ENCODE results near the gene NELFE. TPM values are rescaled to one million over a fixed set of nuclear protein-coding genes. Genes with fewer than 3 reads are reported as not detected.

The NELFE gene
- total RNA-seq, 1 experiment from 2014 or later: 50.8 TPM

DNA sequence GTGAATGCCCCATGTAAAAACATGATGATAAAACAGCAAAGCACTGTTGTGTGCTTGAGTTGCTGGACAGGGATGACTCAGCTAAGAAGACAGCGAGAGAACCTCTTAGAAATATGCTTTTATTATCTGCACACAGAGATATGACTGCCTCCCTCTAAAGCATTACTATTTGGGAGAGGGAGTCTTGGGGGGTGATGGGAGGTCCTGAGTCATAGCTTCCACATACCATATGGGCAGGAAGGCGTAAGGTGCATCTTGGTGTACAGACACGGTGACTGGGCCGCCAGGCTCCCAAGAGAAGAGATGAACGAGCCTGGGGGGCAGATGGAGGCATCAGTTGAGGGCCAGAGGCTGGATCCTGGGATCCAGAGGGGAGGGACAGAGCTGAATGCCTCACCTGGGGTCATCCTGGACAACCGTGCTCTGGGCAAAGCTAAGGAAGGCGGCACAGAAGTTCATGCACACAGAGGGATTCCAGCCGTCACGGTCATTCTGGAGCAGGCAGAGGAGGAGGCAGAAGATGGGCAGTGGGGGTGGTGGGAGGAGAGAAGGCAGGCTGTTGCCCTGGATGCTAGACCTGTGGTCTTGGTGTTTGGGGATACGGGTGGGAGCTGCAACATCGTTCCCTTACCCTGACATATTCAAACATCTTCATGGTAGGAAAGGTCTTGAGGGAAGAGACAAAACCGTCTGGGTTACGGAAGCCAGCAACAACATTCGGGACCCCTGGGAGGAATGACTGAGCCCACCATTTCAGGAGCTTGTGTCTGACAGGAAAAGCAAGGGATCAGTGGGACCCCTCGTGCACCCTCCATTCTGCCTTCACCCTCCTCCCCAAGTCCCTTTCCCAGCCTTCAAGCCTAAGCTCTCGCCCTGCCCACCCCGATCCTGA lies 11.2 kb upstream of the NELFE start:
- 0 out of 2 replicates have a peak, but pooled peaks cover 4% of the 10 kb centered on the region for H3K36me3 ChIP-seq (ENCODE audit: low read depth)
- peaks cover 15% of the 10 kb centered on the region for H3K4me1 ChIP-seq (replicated peaks; ENCODE audit: insufficient read depth)
- H3K4me2 ChIP-seq: peak overlapping the region; percentile 92
- no peak overlapping the region for H2AFZ ChIP-seq
- no peaks in the 10 kb centered on the region for H3K27me3 ChIP-seq (ENCODE audit: insufficient read depth, low read depth)
- TF ChIP-seq, protein P1, sequence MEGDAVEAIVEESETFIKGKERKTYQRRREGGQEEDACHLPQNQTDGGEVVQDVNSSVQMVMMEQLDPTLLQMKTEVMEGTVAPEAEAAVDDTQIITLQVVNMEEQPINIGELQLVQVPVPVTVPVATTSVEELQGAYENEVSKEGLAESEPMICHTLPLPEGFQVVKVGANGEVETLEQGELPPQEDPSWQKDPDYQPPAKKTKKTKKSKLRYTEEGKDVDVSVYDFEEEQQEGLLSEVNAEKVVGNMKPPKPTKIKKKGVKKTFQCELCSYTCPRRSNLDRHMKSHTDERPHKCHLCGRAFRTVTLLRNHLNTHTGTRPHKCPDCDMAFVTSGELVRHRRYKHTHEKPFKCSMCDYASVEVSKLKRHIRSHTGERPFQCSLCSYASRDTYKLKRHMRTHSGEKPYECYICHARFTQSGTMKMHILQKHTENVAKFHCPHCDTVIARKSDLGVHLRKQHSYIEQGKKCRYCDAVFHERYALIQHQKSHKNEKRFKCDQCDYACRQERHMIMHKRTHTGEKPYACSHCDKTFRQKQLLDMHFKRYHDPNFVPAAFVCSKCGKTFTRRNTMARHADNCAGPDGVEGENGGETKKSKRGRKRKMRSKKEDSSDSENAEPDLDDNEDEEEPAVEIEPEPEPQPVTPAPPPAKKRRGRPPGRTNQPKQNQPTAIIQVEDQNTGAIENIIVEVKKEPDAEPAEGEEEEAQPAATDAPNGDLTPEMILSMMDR (conservative IDR thresholded peaks at IDR 0.05): no peak
- TF ChIP-seq EZH2 (IDR thresholded peaks at IDR 0.05; ENCODE audit: low read depth): no peak
- no TSS peak for BruUV-seq (replicated peaks)
- no peaks in the 10 kb centered on the region for H3K9me3 ChIP-seq (ENCODE audit: insufficient read depth, low read depth)
- ChIA-PET POLR2A (ENCODE audit: unreplicated experiment) (interaction anchor here (0.6 kb wide), 1 partner anchor 158 kb away, joined by 4 read pairs; the partner anchor contains the start of gene ATF6B), CTCF (interaction anchor here (0.6 to 0.7 kb wide), 2 partner anchors 27 to 1015 kb away, joined by 3 to 4 read pairs; no protein-coding TSS in a partner anchor)
- peaks cover 18% of the 10 kb centered on the region for H3F3A ChIP-seq (ENCODE audit: insufficient read depth, low read depth)
- H3K4me3 ChIP-seq: peak overlapping the region; percentile 88; the same call in 1 of the 2 replicates
- intact Hi-C loops (cut with micrococcal nuclease; ENCODE audit: unreplicated experiment): no loop called here
- no peaks in the 10 kb centered on the region for H3K9me2 ChIP-seq (ENCODE audit: insufficient read depth)
- no peak overlapping the region for H3K27ac ChIP-seq
- DNase-seq: no peak
- no peaks in the 10 kb centered on the region for H4K20me1 ChIP-seq (ENCODE audit: insufficient read depth)
- H3K79me2 ChIP-seq (ENCODE audit: low read depth): peaks cover 40% of the 10 kb centered on the region

DNA sequence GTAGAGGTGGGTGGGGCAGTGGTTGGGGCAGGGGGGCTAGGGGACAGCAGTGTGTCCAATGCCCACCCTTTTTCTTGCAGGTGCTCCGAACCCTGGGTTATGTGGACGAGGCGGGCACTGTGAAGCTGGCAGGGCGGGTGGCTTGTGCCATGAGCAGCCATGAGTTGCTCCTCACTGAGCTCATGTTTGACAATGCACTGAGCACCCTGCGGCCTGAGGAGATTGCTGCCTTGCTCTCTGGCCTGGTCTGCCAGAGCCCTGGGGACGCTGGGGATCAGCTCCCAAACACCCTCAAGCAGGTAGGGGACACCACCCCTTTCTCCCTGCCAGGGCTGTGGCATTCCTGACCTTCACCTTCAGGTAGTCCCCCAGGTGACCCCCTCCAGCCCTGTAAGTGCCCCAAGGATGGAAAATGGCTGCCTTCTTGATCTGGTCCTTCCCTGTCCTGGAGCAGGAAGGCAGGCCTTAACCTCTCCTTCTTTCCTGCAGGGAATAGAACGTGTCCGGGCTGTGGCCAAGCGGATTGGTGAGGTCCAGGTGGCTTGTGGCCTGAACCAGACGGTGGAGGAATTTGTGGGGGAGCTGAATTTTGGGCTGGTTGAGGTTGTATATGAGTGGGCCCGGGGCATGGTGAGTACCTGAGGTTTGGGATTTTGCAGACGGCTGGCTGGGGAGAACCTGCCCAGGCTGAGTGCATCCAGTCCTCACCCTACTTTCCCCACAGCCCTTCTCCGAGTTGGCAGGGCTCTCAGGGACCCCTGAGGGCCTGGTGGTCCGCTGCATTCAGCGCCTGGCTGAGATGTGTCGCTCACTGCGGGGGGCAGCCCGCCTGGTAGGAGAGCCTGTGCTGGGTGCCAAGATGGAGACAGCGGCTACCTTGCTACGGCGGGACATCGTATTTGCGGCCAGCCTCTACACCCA lies 10.3 kb upstream of the NELFE start:
- POLR2A ChIA-PET (ENCODE audit: unreplicated experiment): interaction anchor here (0.6 kb wide), 2 partner anchors 17 to 106 kb away, joined by 3 to 4 read pairs; partner anchors contain the start of gene NEU1
- Histone ChIP-seq H3K4me2 (no peak overlapping the region), H3K9me2 (ENCODE audit: insufficient read depth) (no peaks in the 10 kb centered on the region), H2AFZ (no peak overlapping the region), H3K4me3 (no peak overlapping the region), H3K27me3 (ENCODE audit: insufficient read depth, low read depth) (no peaks in the 10 kb centered on the region), H3K79me2 (ENCODE audit: low read depth) (peaks cover 33% of the 10 kb centered on the region), H3K36me3 (ENCODE audit: low read depth) (0 out of 2 replicates have a peak, but pooled peaks cover 4% of the 10 kb centered on the region), H3K4me1 (replicated peaks; ENCODE audit: insufficient read depth) (peaks cover 15% of the 10 kb centered on the region), H3K9me3 (ENCODE audit: insufficient read depth, low read depth) (no peaks in the 10 kb centered on the region), H3K27ac (no peak overlapping the region), H3F3A (ENCODE audit: insufficient read depth, low read depth) (peaks cover 18% of the 10 kb centered on the region), H4K20me1 (ENCODE audit: insufficient read depth) (no peaks in the 10 kb centered on the region)
- DNase-seq: no peak
- intact Hi-C loops (cut with micrococcal nuclease; ENCODE audit: unreplicated experiment): no loop called here
- BruUV-seq (replicated peaks): no TSS peak
- CTCF ChIA-PET: interaction anchor here (0.6 kb wide), 1 partner anchor 26 kb away, joined by 4 read pairs; no protein-coding TSS in a partner anchor
- TF ChIP-seq, protein P1 (conservative IDR thresholded peaks at IDR 0.05): no peak
- no peak for TF ChIP-seq EZH2 (IDR thresholded peaks at IDR 0.05; ENCODE audit: low read depth)

DNA sequence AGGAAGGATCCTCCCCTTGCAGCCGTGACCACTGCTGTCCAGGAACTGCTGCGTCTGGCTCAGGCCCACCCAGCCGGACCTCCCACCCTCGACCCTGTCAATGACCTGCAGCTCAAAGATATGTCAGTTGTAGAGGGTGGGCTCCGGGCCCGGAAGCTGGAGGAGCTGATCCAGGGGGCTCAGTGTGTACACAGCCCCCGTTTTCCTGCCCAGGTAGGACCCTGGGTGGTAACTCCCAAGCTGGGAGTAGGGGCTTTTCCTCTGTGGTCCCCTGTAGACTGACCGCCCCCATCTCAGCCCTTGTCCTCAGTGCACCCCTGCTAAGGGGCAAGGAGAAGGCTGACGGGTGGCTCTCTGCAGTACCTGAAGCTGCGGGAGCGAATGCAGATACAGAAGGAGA lies 9.6 kb upstream of the NELFE start:
- BruUV-seq (replicated peaks): no TSS peak
- intact Hi-C loops (cut with micrococcal nuclease; ENCODE audit: unreplicated experiment): no loop called here

More for the DNA sequence above, 9.6 kb upstream of the NELFE start:
- Histone ChIP-seq H3K79me2 (ENCODE audit: low read depth) (peaks cover 26% of the 10 kb centered on the region), H3F3A (ENCODE audit: insufficient read depth, low read depth) (peaks cover 14% of the 10 kb centered on the region), H3K9me3 (ENCODE audit: insufficient read depth, low read depth) (no peaks in the 10 kb centered on the region), H3K27ac (no peak overlapping the region), H3K4me2 (no peak overlapping the region), H3K4me3 (no peak overlapping the region), H3K36me3 (ENCODE audit: low read depth) (0 out of 2 replicates have a peak, but pooled peaks cover 4% of the 10 kb centered on the region), H3K27me3 (ENCODE audit: insufficient read depth, low read depth) (no peaks in the 10 kb centered on the region), H3K4me1 (replicated peaks; ENCODE audit: insufficient read depth) (peaks cover 10% of the 10 kb centered on the region), H2AFZ (no peak overlapping the region), H3K9me2 (ENCODE audit: insufficient read depth) (no peaks in the 10 kb centered on the region), H4K20me1 (ENCODE audit: insufficient read depth) (no peaks in the 10 kb centered on the region)
- TF ChIP-seq, protein P1 (conservative IDR thresholded peaks at IDR 0.05): no peak
- no peak for TF ChIP-seq EZH2 (IDR thresholded peaks at IDR 0.05; ENCODE audit: low read depth)
- POLR2A ChIA-PET (ENCODE audit: unreplicated experiment): interaction anchor here (0.6 kb wide), 1 partner anchor 16 kb away, joined by 3 read pairs; no protein-coding TSS in a partner anchor
- DNase-seq: no peak
- CTCF ChIA-PET: no interaction called here

Data from PC-9 (cell line).